Endothelial cell of umbilical vein (primary cell): Measurements from ENCODE around the gene DPYD. TPM values are rescaled to one million over a fixed set of nuclear protein-coding genes. Genes with fewer than 3 reads are reported as not detected.

Experiments used
- BruUV-seq: library from RNA; stranded (reverse); fragments of 400-500 nt; replicated peaks from 2 replicates; lab custom pipeline; 2021; lab: Mats Ljungman, UMichigan
- CTCF ChIA-PET: fragments of 300-600, 350-600 bp; sonication (Branson Sonifier 250); formaldehyde crosslinking; loops from one replicate; lab custom pipeline; 2021; ENCODE audit warnings: antibody characterized with exemption, inconsistent platforms; lab: Charles Lee
- POLR2A ChIA-PET: fragments of 300-600, 350-600 bp; sonication (Branson Sonifier 250); formaldehyde crosslinking; loops from one replicate; lab custom pipeline; 2021; ENCODE audit warnings: antibody characterized with exemption, inconsistent platforms; lab: Charles Lee
- DNase-seq: peaks from one replicate; pipeline ENCODE4 v3.0.0-alpha.2; 2011; ENCODE audit warnings: low read depth, low spot score
- FAIRE-seq: peaks from 2 replicates; lab custom pipeline; 2011; peaks lifted over from hg19 to GRCh38; lab: Jason Lieb, UNC
- H2AFZ ChIP-seq: 2 replicates; pipeline ENCODE4 v1.6.0; 2012; ENCODE audit warnings: low read depth, low read length, control low read depth, inconsistent platforms
- H3K27ac ChIP-seq: 2 replicates; pipeline ENCODE4 v1.5.1; 2011; ENCODE audit warnings: low read depth, mild to moderate bottlenecking, control low read depth, low read length, moderate library complexity; ENCODE audit not compliant: insufficient read depth
- H3K27me3 ChIP-seq, 2 experiments: 2 replicates each; pipeline versions ENCODE4 v1.6.0 to v1.6.1; 2011; ENCODE audit warnings: low read length in 2 of 2, mixed read lengths in 1 of 2; ENCODE audit not compliant: control insufficient read depth in 2 of 2, insufficient read depth in 2 of 2
- H3K36me3 ChIP-seq, 2 experiments: 2 replicates in 1 of 2; 3 replicates in 1 of 2; pipeline ENCODE4 v1.5.1; 2011; ENCODE audit warnings: low read length in 2 of 2, mild to moderate bottlenecking in 1 of 2, moderate library complexity in 1 of 2; ENCODE audit not compliant: control insufficient read depth in 2 of 2, insufficient read depth in 2 of 2; ENCODE audit errors: extremely low read depth in 1 of 2
- H3K4me1 ChIP-seq: 3 replicates; pipeline ENCODE4 v1.5.1; 2011; ENCODE audit warnings: mild to moderate bottlenecking, low read length; ENCODE audit not compliant: control insufficient read depth, insufficient read depth; ENCODE audit errors: extremely low read depth
- H3K4me2 ChIP-seq: 2 replicates; pipeline ENCODE4 v1.6.1; 2011; ENCODE audit warnings: low read length, control low read depth, mixed read lengths; ENCODE audit not compliant: insufficient read depth
- H3K4me3 ChIP-seq, 3 experiments: fragments of 200-600 bp in 1 of 3; sonication (generic), shearing (Covaris generic) in 1 of 3; replicated peaks in 1 of 3; 2 replicates each; pipeline ENCODE4 v1.5.1; 2011 to 2016; ENCODE audit warnings: control low read depth in 3 of 3, low read length in 3 of 3, mild to moderate bottlenecking in 2 of 3, inconsistent platforms in 1 of 3, low read depth in 1 of 3, moderate library complexity in 1 of 3; ENCODE audit not compliant: insufficient read depth in 1 of 3
- H3K79me2 ChIP-seq: 2 replicates; pipeline ENCODE4 v1.6.0; 2012; ENCODE audit warnings: low read length, inconsistent platforms; ENCODE audit not compliant: control insufficient read depth, insufficient read depth
- H3K9ac ChIP-seq: replicated peaks from 2 replicates; pipeline ENCODE3; 2011; ENCODE audit warnings: low read length, control low read depth; ENCODE audit not compliant: insufficient read depth; ENCODE audit errors: extremely low read depth
- H3K9me1 ChIP-seq: replicated peaks from 3 replicates; pipeline ENCODE4 v1.6.0; 2011; ENCODE audit warnings: mild to moderate bottlenecking, low read length; ENCODE audit not compliant: control insufficient read depth, insufficient read depth; ENCODE audit errors: extremely low read depth
- H3K9me3 ChIP-seq: replicated peaks from 2 replicates; pipeline ENCODE4 v1.5.1; 2012; ENCODE audit warnings: low read length, inconsistent platforms; ENCODE audit not compliant: control insufficient read depth, insufficient read depth
- H4K20me1 ChIP-seq: replicated peaks from 2 replicates; pipeline ENCODE3; 2011; ENCODE audit warnings: mild to moderate bottlenecking, low read length; ENCODE audit not compliant: control insufficient read depth, insufficient read depth; ENCODE audit errors: extremely low read depth
- CTCF ChIP-seq, 2 donors: IDR thresholded peaks; 1 replicate in 1 of 2; 2 replicates in 1 of 2; pipeline ENCODE4 v1.5.1; 2011; ENCODE audit warnings: low read length in 2 of 2, mild to moderate bottlenecking in 2 of 2, moderate library complexity in 2 of 2, control low read depth in 1 of 2, inconsistent platforms in 1 of 2, low read depth in 1 of 2; ENCODE audit not compliant: insufficient read depth in 1 of 2; ENCODE audit errors: extremely low read depth in 1 of 2
- EZH2 ChIP-seq: IDR thresholded peaks from 2 replicates; pipeline ENCODE4 v1.6.1; 2012; ENCODE audit warnings: borderline replicate concordance, low read depth, mild to moderate bottlenecking, moderate library complexity, low read length, inconsistent platforms; ENCODE audit not compliant: severe bottlenecking
- FOS ChIP-seq: IDR thresholded peaks from 2 replicates; pipeline ENCODE4 v1.6.1; 2011; ENCODE audit warnings: mild to moderate bottlenecking, low read length, moderate library complexity, borderline replicate concordance; ENCODE audit not compliant: insufficient read depth
- GATA2 ChIP-seq: IDR thresholded peaks from 2 replicates; pipeline ENCODE4 v1.7.0; 2011; ENCODE audit warnings: low read depth, mild to moderate bottlenecking, moderate library complexity, mixed read lengths, low read length; ENCODE audit not compliant: insufficient read length, insufficient read depth
- JUN ChIP-seq: IDR thresholded peaks from 2 replicates; pipeline ENCODE4 v1.6.1; 2011; ENCODE audit warnings: borderline replicate concordance, low read depth; ENCODE audit not compliant: insufficient read length, insufficient read depth
- MAX ChIP-seq: IDR thresholded peaks from 2 replicates; pipeline ENCODE4 v1.6.1; 2011; ENCODE audit not compliant: insufficient read depth, insufficient read length
- MYC ChIP-seq: IDR thresholded peaks from one replicate; pipeline ENCODE4 v1.6.1; 2011; ENCODE audit warnings: mild to moderate bottlenecking, low read depth, low read length
- POLR2A ChIP-seq: IDR thresholded peaks from 2 replicates; pipeline ENCODE4 v1.6.1; 2012; ENCODE audit warnings: low read depth, mild to moderate bottlenecking, control low read depth, low read length
- POLR2AphosphoS5 ChIP-seq: IDR thresholded peaks from 2 replicates; pipeline ENCODE4 v1.6.1; 2012; ENCODE audit warnings: low read depth, mild to moderate bottlenecking, control low read depth, low read length, moderate library complexity; ENCODE audit not compliant: insufficient read depth
- dilution Hi-C: fragments of 300-500 bp; cut with MboI; formaldehyde crosslinking; loops from one replicate; pipeline ENCODE4 v1.15.0; 2019; ENCODE audit warnings: low sequenced_read_pairs; ENCODE audit not compliant: extremely low pct_ligation_motif_present
- intact Hi-C: fragments of 100-400 bp; cut with micrococcal nuclease; formaldehyde crosslinking; loops from one replicate; pipeline ENCODE4 v1.10.0; 2022
- polyA plus RNA-seq, 4 experiments: library from polyadenylated mRNA; depleted of rRNA in 3 of 4; stranded (reverse) in 3 of 4; unstranded in 1 of 4; fragments of >200 nt; gene quantifications; 2 replicates each; pipeline versions ENCODE4 v1.2.1 to v1.2.3, GENCODE V29; 2011 to 2012; ENCODE audit warnings: missing spikeins in 1 of 4
- total RNA-seq: library from RNA; stranded (reverse); gene quantifications from 2 replicates; pipeline ENCODE4 v1.2.3, GENCODE V29; 2021

Gene DPYD
- total and polyA plus RNA-seq, 2 donors (not counting 3 experiments of a cell fraction or from before 2014, with no cell fraction given), result 4.6 to 15.1 TPM

- H3K36me3 ChIP-seq, result no peaks in the 10 kb centered on the region
- ChIA-PET CTCF (no interaction called here), POLR2A (no interaction called here)
- DNase-seq, result no peak
- no peaks in the 10 kb centered on the region for H3K9me1 ChIP-seq
- dilution Hi-C loops (no loop called here), intact Hi-C loops (no loop called here)
- H3K27me3 ChIP-seq, result no peaks in the 10 kb centered on the region
- FAIRE-seq, result no peak
- no peaks in the 10 kb centered on the region for H3K79me2 ChIP-seq
- no peaks in the 10 kb centered on the region for H4K20me1 ChIP-seq
- H3K4me3 ChIP-seq, result no peak overlapping the region
- TF ChIP-seq FOS, result no peak
- TF ChIP-seq GATA2, result no peak
- TF ChIP-seq MAX, result no peak
- TF ChIP-seq JUN, result no peak
- no peak for TF ChIP-seq POLR2A
- TF ChIP-seq EZH2, result no peak
- no peak for TF ChIP-seq MYC
- no peak for TF ChIP-seq POLR2AphosphoS5
- TF ChIP-seq CTCF (IDR thresholded peaks at IDR 0.05; ENCODE audit: extremely low read depth in 1 of 2, insufficient read depth in 1 of 2, low read depth in 1 of 2, low read length in 2 of 2), result no peak
- H3K4me2 ChIP-seq, result no peak overlapping the region
- H2AFZ ChIP-seq, result no peak overlapping the region
- no peaks in the 10 kb centered on the region for H3K9me3 ChIP-seq
- no peak overlapping the region for H3K27ac ChIP-seq
- peaks cover 12% of the 10 kb centered on the region for H3K4me1 ChIP-seq
- H3K9ac ChIP-seq, result no peak overlapping the region
- no TSS peak for BruUV-seq
Measured at GRCh38 chr1:97610748-97611147, 310.1 kb downstream of the DPYD start.
